Panc1 (cell line): ENCODE measurements around the gene UGT2A3. TPM values are rescaled to one million over a fixed set of nuclear protein-coding genes. Genes with fewer than 3 reads are reported as not detected.

Experiments
- ATAC-seq: fragments of 200-7000 bp; cut with Tn5 transposase; 2 replicates; pipeline ENCODE4 v1.9.1; 2020; ENCODE audit warnings: mild to moderate bottlenecking, moderate library complexity
- BruUV-seq: library from RNA; stranded (reverse); fragments of 400-500 nt; replicated peaks from 2 replicates; lab custom pipeline; 2021; lab: Mats Ljungman, UMichigan
- CTCF ChIA-PET: fragments of 300-600 bp; sonication (Branson Sonifier 250); formaldehyde crosslinking; loops from one replicate; lab custom pipeline; 2022; ENCODE audit warnings: antibody characterized with exemption; lab: Charles Lee
- POLR2A ChIA-PET: fragments of 300-600 bp; sonication (Branson Sonifier 250); formaldehyde crosslinking; loops from one replicate; lab custom pipeline; 2022; ENCODE audit warnings: antibody characterized with exemption; lab: Charles Lee
- DNase-seq: peaks from one replicate; pipeline ENCODE4 v3.0.0-alpha.2; 2010; ENCODE audit warnings: low read depth, low spot score
- H3K27ac ChIP-seq: 2 replicates; pipeline ENCODE4 v1.5.1; 2011; ENCODE audit warnings: mild to moderate bottlenecking, low read length, inconsistent platforms
- H3K27me3 ChIP-seq: fragments of 200-500 bp; sonication (Bioruptor generic); 2 replicates; pipeline ENCODE4 v1.6.0; 2014; ENCODE audit warnings: low read length, inconsistent platforms; ENCODE audit not compliant: control insufficient read depth, insufficient read depth
- H3K36me3 ChIP-seq: fragments of 200-500 bp; sonication (Bioruptor generic); 2 replicates; pipeline ENCODE4 v1.5.1; 2014; ENCODE audit warnings: inconsistent platforms, mild to moderate bottlenecking, low read length, moderate library complexity; ENCODE audit not compliant: control insufficient read depth, insufficient read depth
- H3K4me1 ChIP-seq: 2 replicates; pipeline ENCODE4 v1.5.1; 2011; ENCODE audit warnings: inconsistent platforms, mild to moderate bottlenecking, low read length, moderate library complexity; ENCODE audit not compliant: control insufficient read depth, insufficient read depth
- H3K4me3 ChIP-seq, 2 experiments: 2 replicates each; pipeline ENCODE4 v1.5.1; 2011 to 2012; ENCODE audit warnings: low read depth in 2 of 2, low read length in 2 of 2, mild to moderate bottlenecking in 2 of 2, inconsistent platforms in 1 of 2, moderate library complexity in 1 of 2
- H3K9me3 ChIP-seq: fragments of 200-500 bp; sonication (Bioruptor generic); 2 replicates; pipeline ENCODE4 v1.5.1; 2014; ENCODE audit warnings: low read depth, mild to moderate bottlenecking, inconsistent platforms, low read length, moderate library complexity; ENCODE audit not compliant: control insufficient read depth, insufficient read depth
- POLR2AphosphoS5 ChIP-seq: IDR thresholded peaks from 2 replicates; pipeline ENCODE4 v1.6.1; 2012; ENCODE audit warnings: mild to moderate bottlenecking, low read depth, low read length, moderate library complexity
- SIN3A ChIP-seq: IDR thresholded peaks from 2 replicates; pipeline ENCODE4 v1.6.1; 2012; ENCODE audit warnings: low read depth, mild to moderate bottlenecking, low read length, moderate library complexity, borderline replicate concordance; ENCODE audit not compliant: insufficient read depth
- TCF7L2 ChIP-seq: IDR thresholded peaks from 2 replicates; pipeline ENCODE4 v1.6.1; 2011; ENCODE audit warnings: mild to moderate bottlenecking, low read depth, low read length, inconsistent platforms
- in situ Hi-C: cut with HindIII; loops from 2 replicates; pipeline ENCODE4 v1.10.0; 2016; ENCODE audit warnings: low sequenced_read_pairs, low pct_unique_long_range_greater_than_20kb
- intact Hi-C: fragments of 100-400 bp; cut with micrococcal nuclease; formaldehyde crosslinking; loops from one replicate; pipeline ENCODE4 v1.10.0; 2022; ENCODE audit not compliant: unreplicated experiment
- total RNA-seq: library from RNA; stranded (reverse); gene quantifications from one replicate; pipeline ENCODE4 v1.2.1, GENCODE V29; 2021; ENCODE audit not compliant: unreplicated experiment
- TF ChIP-seq, protein P1 (sequence below): fragments of 450-650 bp; IDR thresholded peaks from 2 replicates; pipeline ENCODE4 v1.5.1; 2017; ENCODE audit warnings: mild to moderate bottlenecking
- TF ChIP-seq, protein P2 (sequence below), 2 experiments: IDR thresholded peaks; 2 replicates each; pipeline ENCODE4 v1.6.1; 2011 to 2012; ENCODE audit warnings: low read depth in 2 of 2, control low read depth in 1 of 2, low read length in 1 of 2, mild to moderate bottlenecking in 1 of 2, moderate library complexity in 1 of 2; ENCODE audit not compliant: insufficient read depth in 1 of 2

UGT2A3 gene
- total RNA-seq, 1 experiment from 2014 or later: 0.05 TPM

DNA sequence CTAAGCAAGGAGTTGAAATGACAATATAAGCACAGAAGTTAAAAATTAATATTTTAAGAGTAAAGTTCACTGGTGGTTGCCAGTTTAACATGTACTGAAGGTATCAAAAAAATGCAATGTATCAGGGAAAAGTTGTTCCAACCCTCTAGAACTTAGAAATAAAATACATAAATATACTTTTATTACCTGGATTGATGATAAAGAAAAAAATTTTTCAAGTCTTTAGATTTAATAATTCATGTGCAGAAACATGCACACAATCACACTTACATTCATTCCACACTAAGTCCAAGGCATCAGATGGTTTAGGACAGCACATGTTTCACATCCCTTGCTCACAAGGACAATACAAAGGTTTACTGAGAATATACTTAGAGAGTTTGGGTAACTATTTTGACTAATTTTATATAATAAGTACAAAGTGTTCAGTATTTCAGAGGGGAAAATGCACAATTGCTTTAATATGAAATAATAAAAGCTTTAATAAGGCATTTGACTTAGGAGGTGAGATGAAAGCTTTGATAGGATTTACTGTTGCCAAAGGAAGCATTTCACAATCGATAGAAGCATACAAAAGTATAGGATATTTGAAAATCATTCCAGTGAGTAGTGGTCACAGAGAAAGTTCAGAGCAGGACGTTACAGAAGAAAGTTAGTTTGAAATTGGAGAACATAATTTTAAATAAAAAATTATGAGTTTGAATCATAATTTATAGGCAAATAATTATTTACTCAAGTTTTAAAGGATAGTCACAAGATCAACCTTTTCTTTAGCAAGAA, 392 bp upstream of the UGT2A3 start:
- BruUV-seq: no TSS peak
- CTCF ChIA-PET: no interaction called here
- in situ Hi-C loops: no loop called here

DNA sequence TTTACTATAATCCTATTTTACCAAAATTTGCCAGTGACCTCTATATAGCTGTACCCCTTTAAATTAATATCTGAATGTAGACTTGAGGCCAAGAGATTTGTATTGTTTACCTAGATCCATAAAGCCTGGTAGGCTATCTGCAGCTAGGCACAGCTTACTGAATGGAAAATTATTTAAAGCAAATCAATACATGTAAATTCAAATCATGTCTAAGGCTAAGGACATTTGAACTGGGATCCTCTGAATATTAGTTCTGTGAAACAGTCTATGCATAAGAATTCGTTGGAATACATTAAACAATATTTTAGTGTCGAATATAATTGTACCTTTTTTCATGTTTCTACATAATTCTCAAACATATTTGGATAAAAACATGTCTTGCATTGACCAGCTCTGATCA, 1.6 kb downstream of the UGT2A3 start:
- Histone ChIP-seq H3K4me1 (no peaks in the 10 kb centered on the region), H3K36me3 (no peaks in the 10 kb centered on the region), H3K27ac (no peak overlapping the region), H3K9me3 (no peaks in the 10 kb centered on the region), H3K27me3 (no peaks in the 10 kb centered on the region), H3K4me3 (no peak overlapping the region)
- CTCF ChIA-PET: no interaction called here
- POLR2A ChIA-PET: no interaction called here
- TF ChIP-seq, protein P1, sequence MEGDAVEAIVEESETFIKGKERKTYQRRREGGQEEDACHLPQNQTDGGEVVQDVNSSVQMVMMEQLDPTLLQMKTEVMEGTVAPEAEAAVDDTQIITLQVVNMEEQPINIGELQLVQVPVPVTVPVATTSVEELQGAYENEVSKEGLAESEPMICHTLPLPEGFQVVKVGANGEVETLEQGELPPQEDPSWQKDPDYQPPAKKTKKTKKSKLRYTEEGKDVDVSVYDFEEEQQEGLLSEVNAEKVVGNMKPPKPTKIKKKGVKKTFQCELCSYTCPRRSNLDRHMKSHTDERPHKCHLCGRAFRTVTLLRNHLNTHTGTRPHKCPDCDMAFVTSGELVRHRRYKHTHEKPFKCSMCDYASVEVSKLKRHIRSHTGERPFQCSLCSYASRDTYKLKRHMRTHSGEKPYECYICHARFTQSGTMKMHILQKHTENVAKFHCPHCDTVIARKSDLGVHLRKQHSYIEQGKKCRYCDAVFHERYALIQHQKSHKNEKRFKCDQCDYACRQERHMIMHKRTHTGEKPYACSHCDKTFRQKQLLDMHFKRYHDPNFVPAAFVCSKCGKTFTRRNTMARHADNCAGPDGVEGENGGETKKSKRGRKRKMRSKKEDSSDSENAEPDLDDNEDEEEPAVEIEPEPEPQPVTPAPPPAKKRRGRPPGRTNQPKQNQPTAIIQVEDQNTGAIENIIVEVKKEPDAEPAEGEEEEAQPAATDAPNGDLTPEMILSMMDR: no peak
- no peak for TF ChIP-seq TCF7L2
- no peak for TF ChIP-seq SIN3A
- TF ChIP-seq, protein P2, sequence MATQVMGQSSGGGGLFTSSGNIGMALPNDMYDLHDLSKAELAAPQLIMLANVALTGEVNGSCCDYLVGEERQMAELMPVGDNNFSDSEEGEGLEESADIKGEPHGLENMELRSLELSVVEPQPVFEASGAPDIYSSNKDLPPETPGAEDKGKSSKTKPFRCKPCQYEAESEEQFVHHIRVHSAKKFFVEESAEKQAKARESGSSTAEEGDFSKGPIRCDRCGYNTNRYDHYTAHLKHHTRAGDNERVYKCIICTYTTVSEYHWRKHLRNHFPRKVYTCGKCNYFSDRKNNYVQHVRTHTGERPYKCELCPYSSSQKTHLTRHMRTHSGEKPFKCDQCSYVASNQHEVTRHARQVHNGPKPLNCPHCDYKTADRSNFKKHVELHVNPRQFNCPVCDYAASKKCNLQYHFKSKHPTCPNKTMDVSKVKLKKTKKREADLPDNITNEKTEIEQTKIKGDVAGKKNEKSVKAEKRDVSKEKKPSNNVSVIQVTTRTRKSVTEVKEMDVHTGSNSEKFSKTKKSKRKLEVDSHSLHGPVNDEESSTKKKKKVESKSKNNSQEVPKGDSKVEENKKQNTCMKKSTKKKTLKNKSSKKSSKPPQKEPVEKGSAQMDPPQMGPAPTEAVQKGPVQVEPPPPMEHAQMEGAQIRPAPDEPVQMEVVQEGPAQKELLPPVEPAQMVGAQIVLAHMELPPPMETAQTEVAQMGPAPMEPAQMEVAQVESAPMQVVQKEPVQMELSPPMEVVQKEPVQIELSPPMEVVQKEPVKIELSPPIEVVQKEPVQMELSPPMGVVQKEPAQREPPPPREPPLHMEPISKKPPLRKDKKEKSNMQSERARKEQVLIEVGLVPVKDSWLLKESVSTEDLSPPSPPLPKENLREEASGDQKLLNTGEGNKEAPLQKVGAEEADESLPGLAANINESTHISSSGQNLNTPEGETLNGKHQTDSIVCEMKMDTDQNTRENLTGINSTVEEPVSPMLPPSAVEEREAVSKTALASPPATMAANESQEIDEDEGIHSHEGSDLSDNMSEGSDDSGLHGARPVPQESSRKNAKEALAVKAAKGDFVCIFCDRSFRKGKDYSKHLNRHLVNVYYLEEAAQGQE (IDR thresholded peaks at IDR 0.05; ENCODE audit: insufficient read depth in 1 of 2, low read depth in 2 of 2, low read length in 1 of 2): no peak
- TF ChIP-seq POLR2AphosphoS5: no peak
- DNase-seq (no peak), ATAC-seq (no peak)
- intact Hi-C loops (no loop called here), in situ Hi-C loops (no loop called here)
- BruUV-seq: no TSS peak

More for the DNA sequence above, 392 bp upstream of the UGT2A3 start:
- intact Hi-C loops: no loop called here
- no peak overlapping the region for H3K4me3 ChIP-seq
- POLR2A ChIA-PET: no interaction called here
- TF ChIP-seq TCF7L2: no peak
- TF ChIP-seq, protein P1: no peak
- TF ChIP-seq, protein P2 (IDR thresholded peaks at IDR 0.05; ENCODE audit: insufficient read depth in 1 of 2, low read depth in 2 of 2, low read length in 1 of 2): no peak
- no peak overlapping the region for H3K27ac ChIP-seq
- H3K36me3 ChIP-seq: no peaks in the 10 kb centered on the region
- H3K9me3 ChIP-seq: no peaks in the 10 kb centered on the region
- H3K4me1 ChIP-seq: no peaks in the 10 kb centered on the region
- DNase-seq (no peak), ATAC-seq (no peak)
- no peaks in the 10 kb centered on the region for H3K27me3 ChIP-seq
